Renal cortical epithelial cell (primary cell): ENCODE results near the gene TTC33. TPM values are rescaled to one million over a fixed set of nuclear protein-coding genes. Genes with fewer than 3 reads are reported as not detected.

Source experiments
- DNase-seq: peaks from one replicate; pipeline ENCODE4 v3.0.0-alpha.2; 2011; ENCODE audit warnings: low read depth
- total RNA-seq: library from RNA; depleted of rRNA; stranded (reverse); fragments of >200 nt; gene quantifications from 2 replicates; pipeline ENCODE4 v1.2.3, GENCODE V29; 2014

The TTC33 gene
- total RNA-seq, 1 donor from 2014 or later = 22.7 TPM

- no peak for DNase-seq
Measured at GRCh38 chr5:40485021-40485998, 270.5 kb downstream of the TTC33 start.

- no peak for DNase-seq
Measured at GRCh38 chr5:40484495-40484894, 271.3 kb downstream of the TTC33 start.

- DNase-seq = no peak
Measured at GRCh38 chr5:40483316-40483715, 272.4 kb downstream of the TTC33 start.

GRCh38 chr5:40481241-40481640 is 274.5 kb downstream of the TTC33 start:
- DNase-seq = no peak

GRCh38 chr5:40480392-40480791 is 275.4 kb downstream of the TTC33 start:
- DNase-seq = no peak

GRCh38 chr5:40479939-40480338 is 275.8 kb downstream of the TTC33 start:
- no peak for DNase-seq

- DNase-seq = no peak
Measured at GRCh38 chr5:40478766-40479165, 277.0 kb downstream of the TTC33 start.

- DNase-seq = peak; percentile 7
Measured at GRCh38 chr5:40477856-40478546, 277.8 kb downstream of the TTC33 start.

- no peak for DNase-seq
Measured at GRCh38 chr5:40475561-40475960, 280.2 kb downstream of the TTC33 start.

GRCh38 chr5:40474250-40474649 is 281.5 kb downstream of the TTC33 start:
- no peak for DNase-seq

GRCh38 chr5:40465416-40465815 is 290.3 kb downstream of the TTC33 start:
- no peak for DNase-seq

GRCh38 chr5:40464511-40464910 is 291.2 kb downstream of the TTC33 start:
- DNase-seq = no peak

Other genes starting within 250 kb of the TTC33 start
- 1.6 and 13.5 TPM in 2 replicates for gene PTGER4, start 76.0 kb downstream of the TTC33 start, total RNA-seq
- gene PRKAA1, start 42.4 kb upstream of the TTC33 start, total RNA-seq = 98.4 and 110 TPM in 2 replicates
- gene RPL37, start 79.3 kb upstream of the TTC33 start, total RNA-seq = 168 and 350 TPM in 2 replicates
- 7.0 and 10.8 TPM in 2 replicates for gene CARD6, start 85.4 kb upstream of the TTC33 start, total RNA-seq
- not detected in 2 replicates for gene C7, start 153.5 kb upstream of the TTC33 start, total RNA-seq